NT2/D1 (cell line): ENCODE measurements around the gene HRK.
A peak's percentile ranks its signal among the peaks of the same experiment; 100 is the strongest.

Experiments
- DNase-seq: peaks from one replicate; pipeline ENCODE4 v3.0.0-alpha.2; 2011; ENCODE audit warnings: low read depth, low spot score
- H3K27me3 ChIP-seq: 2 replicates; pipeline ENCODE4 v1.6.0; 2011; ENCODE audit warnings: mild to moderate bottlenecking; ENCODE audit not compliant: insufficient read length, insufficient read depth
- H3K36me3 ChIP-seq: 2 replicates; pipeline ENCODE4 v1.6.1; 2011; ENCODE audit warnings: mild to moderate bottlenecking, low read length, mixed read lengths; ENCODE audit not compliant: insufficient read depth, insufficient read length
- H3K4me1 ChIP-seq: 2 replicates; pipeline ENCODE4 v1.5.1; 2011; ENCODE audit not compliant: insufficient read depth, insufficient read length
- H3K4me3 ChIP-seq: 2 replicates; pipeline ENCODE4 v1.5.1; 2011; ENCODE audit warnings: low read depth; ENCODE audit not compliant: insufficient read length
- H3K9ac ChIP-seq: 2 replicates; pipeline ENCODE4 v1.6.0; 2011; ENCODE audit warnings: low read depth; ENCODE audit not compliant: insufficient read length
- H3K9me3 ChIP-seq: 2 replicates; pipeline ENCODE4 v1.5.1; 2011; ENCODE audit warnings: mild to moderate bottlenecking, low read length; ENCODE audit not compliant: insufficient read depth
- SUZ12 ChIP-seq: IDR thresholded peaks from 2 replicates; pipeline ENCODE4 v1.6.1; 2011; ENCODE audit not compliant: insufficient read length, insufficient read depth; ENCODE audit errors: extremely low read depth
- YY1 ChIP-seq: IDR thresholded peaks from 2 replicates; pipeline ENCODE4 v1.6.1; 2011; ENCODE audit not compliant: insufficient read length, insufficient read depth
- ZNF274 ChIP-seq: IDR thresholded peaks from 2 replicates; pipeline ENCODE4 v1.6.1; 2011; ENCODE audit warnings: mild to moderate bottlenecking, low read depth, low read length

HRK gene

DNA sequence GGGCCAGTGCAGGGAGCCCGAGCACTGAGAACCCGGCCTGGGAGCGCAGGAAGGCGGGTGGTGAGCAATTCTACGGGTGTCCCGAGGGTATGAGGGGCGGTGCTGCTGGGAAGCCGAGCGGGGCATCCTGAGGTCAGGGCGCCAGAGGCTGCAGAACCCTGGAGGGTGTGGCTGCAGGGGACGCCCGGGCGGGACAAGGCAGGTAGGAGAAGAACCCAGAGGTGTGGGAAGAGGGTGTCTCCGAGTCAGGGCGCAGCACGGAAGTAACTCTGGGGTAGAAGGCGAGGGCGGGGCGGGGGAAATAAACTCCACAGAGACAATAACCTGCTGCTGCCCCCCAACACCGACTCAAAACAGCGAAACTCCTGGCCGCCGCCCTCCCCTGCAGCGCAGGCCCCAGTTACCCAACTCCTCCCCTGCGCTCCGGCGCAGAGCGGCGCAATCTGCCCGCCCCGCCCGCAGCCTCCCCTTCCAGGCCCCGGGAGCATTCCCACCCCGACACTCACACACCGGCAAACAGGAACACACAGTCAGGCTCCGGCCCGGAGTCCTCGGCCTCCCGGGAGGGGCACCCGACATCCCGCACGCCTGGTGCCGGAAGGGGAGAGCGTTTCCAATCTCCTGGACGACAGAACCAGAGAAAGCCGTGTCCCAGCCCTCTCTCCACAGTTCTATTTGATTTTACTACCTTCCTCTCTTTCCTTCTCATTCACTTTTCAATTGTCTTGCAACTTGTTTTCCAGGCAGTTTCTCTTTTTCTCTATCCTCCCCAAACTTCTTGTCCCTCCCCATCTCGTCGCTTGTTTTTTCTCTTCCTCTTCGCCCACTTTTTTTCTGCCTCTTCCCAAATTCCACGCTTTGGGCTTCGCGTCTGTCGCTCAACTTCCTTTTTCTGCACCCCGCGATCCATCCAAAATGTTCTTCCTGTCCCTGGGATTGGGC lies 2.4 kb downstream of the HRK start:
- TF ChIP-seq YY1 (no peak), ZNF274 (no peak), SUZ12 (no peak)
- Histone ChIP-seq H3K4me1 (peaks cover 3% of the 10 kb centered on the region), H3K9me3 (peaks cover 7% of the 10 kb centered on the region; the same call in 1 of the 2 replicates), H3K36me3 (no peaks in the 10 kb centered on the region), H3K4me3 (peak overlapping the region; percentile 55), H3K9ac (peak overlapping the region; percentile 80), H3K27me3 (peaks cover 78% of the 10 kb centered on the region)
- no peak for DNase-seq

DNA sequence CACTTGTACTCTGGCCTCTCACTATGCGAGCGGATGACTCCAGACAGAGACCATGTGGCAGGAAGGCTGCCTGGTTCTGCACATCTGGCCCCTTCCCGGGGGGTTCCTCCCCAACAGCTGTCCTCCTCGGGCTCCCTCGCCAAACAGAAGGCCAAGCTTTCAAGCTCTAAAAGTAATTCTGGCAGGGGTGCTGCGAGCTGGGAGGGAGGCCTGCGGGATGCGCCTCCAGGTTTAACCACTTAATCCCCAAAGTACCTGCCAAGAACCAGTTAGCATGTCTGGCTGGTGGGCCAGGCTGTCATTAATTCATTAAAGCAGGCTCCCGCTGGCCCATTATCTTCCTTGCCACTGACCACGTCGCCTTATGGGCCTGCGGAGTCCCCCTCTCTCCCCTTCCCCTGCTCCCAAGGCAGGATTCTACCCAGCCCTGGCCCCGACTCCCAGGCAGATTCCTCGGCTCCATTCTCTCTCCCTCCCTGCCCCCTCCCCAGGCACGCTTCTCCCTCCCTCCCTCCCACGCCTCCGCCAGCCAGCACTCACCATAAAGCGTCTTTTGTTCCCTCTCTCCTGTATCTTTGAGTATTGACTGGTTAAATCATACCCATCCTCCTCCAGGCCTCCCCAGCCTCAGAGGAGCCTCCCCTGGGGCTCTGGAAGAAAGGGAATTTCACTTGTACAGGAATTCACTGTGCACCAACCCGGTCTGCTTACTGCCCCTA lies 4.9 kb downstream of the HRK start:
- Histone ChIP-seq H3K27me3 (peaks cover 52% of the 10 kb centered on the region), H3K36me3 (no peaks in the 10 kb centered on the region), H3K4me3 (peak overlapping the region; percentile 13), H3K4me1 (peaks cover 3% of the 10 kb centered on the region), H3K9me3 (peaks cover 7% of the 10 kb centered on the region; the same call in 1 of the 2 replicates), H3K9ac (peak overlapping the region; percentile 24)
- TF ChIP-seq SUZ12 (no peak), ZNF274 (no peak)
- no peak for DNase-seq

DNA sequence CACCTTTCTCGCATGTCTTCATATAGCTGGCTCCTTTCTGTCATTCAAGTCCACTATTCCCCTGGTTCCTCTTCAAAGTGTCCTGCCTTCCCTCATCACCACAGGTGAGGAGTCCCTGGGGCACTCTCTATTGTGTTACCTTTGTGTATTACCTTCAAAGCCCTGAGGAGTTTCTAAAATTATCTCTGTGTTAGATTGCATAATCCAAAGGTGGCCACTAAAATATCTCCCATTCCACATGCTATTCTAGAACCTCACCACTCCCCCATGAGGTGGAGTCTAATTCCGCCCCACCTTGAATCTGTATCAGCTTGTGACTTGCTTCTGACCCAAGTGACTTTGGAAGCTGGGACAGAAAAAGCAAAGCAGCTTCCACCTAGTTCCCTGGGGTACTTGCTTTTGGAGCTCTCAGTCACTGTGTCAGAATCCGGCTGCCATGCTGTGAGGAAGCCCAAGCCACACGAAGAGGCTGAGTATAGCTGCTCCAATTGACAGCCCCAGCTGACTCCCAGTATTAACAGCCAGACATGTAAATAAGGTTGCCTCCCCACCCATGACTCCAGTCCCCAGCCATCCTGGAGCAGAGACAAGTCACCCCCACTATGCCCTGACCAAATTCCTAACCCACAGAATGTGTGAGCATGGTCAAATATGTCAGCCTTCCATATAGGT lies 6.8 kb downstream of the HRK start:
- Histone ChIP-seq H3K9me3 (peaks cover 7% of the 10 kb centered on the region; the same call in 1 of the 2 replicates), H3K4me3 (no peak overlapping the region), H3K27me3 (peaks cover 37% of the 10 kb centered on the region), H3K36me3 (no peaks in the 10 kb centered on the region), H3K4me1 (no peaks in the 10 kb centered on the region), H3K9ac (no peak overlapping the region)
- no peak for DNase-seq
- TF ChIP-seq YY1, result no peak
- no peak for TF ChIP-seq SUZ12
- TF ChIP-seq ZNF274, result no peak

DNA sequence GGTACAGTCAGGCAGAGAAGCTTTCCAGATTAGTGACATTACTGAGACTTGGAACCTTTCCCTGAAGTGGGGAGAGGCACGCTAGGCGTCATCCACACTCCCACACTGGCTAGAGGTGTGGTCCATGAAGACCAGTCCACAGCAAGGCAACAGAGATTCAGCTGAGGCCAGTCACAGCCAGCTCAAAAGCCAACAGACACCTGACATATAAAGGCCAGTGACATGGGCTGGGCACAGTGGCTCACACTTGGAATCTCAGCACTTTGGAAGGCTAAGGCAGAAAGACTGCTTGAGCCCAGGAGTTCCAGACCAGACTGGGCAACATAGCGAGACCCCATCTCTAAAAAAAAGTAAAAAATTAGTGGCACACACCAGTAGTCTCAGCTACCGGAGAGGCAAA lies 10.9 kb downstream of the HRK start:
- DNase-seq, result no peak
- no peaks in the 10 kb centered on the region for H3K36me3 ChIP-seq
- H3K9me3 ChIP-seq, result peaks cover 7% of the 10 kb centered on the region; the same call in 1 of the 2 replicates
- H3K9ac ChIP-seq, result no peak overlapping the region
- TF ChIP-seq SUZ12 (no peak), ZNF274 (no peak), YY1 (no peak)
- no peak overlapping the region for H3K4me3 ChIP-seq
- H3K4me1 ChIP-seq, result no peaks in the 10 kb centered on the region
- no peaks in the 10 kb centered on the region for H3K27me3 ChIP-seq

DNA sequence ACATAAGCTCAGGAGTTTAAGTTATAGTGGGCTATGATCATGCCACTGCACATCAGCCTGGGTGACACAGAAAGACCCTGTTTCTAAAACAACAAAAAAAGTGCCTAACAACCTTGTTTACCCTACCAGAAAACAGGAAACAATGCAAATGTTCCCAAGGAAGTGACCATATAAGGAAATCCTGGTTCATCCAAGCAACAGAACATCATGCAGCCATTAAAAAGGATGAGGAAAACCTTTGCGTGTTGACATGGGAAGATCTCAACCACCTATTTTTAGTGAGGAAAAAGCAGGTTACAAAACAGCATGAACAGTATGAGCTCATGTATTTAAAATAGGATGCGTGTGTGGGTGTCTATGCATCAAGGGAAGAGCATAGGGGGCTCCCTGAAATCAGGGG lies 13.7 kb downstream of the HRK start:
- no peaks in the 10 kb centered on the region for H3K36me3 ChIP-seq
- H3K4me3 ChIP-seq, result no peak overlapping the region
- no peak overlapping the region for H3K9ac ChIP-seq
- no peak for DNase-seq
- H3K9me3 ChIP-seq, result no peaks in the 10 kb centered on the region
- TF ChIP-seq SUZ12, result no peak
- TF ChIP-seq ZNF274, result no peak
- no peak for TF ChIP-seq YY1
- H3K4me1 ChIP-seq, result no peaks in the 10 kb centered on the region
- H3K27me3 ChIP-seq, result no peaks in the 10 kb centered on the region

DNA sequence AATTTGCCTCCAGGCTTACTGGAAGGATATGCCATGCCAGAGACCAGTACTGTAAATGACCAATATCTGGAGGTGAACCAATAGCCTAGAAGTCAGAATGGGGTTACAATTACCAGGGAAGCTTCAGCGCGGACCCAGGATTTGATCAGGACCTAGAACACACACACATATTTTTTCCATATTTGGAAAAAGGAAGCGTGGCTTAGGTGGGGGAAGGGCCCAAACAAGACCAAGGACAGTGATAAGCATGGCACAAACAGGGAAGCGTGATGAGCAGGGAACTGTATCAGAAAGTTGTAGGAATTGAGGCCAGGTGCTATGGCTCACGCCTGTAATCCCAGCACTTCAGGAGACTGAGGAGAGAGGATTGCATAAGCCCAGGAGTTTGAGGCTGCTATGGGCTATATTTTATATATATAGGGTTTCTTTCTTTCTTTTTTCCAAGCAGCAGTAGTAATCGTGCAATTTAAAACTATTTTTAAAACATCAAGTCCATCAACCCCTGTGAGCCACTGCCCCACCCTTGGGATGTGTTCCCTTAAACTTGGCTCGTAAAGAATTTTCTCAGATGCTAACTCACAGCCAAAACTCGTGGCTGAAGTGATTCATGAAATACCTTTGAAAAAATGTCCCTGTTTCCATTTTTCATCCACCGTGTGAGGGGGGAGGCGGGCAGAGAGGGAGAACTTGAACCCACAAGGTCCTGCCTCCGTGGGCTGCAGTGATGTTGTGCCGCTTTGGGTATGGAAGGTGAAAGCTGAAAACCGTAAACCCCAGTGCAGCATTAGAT lies 16.7 kb downstream of the HRK start:
- H3K4me3 ChIP-seq, result no peak overlapping the region
- no peaks in the 10 kb centered on the region for H3K9me3 ChIP-seq
- TF ChIP-seq SUZ12 (no peak), YY1 (no peak), ZNF274 (no peak)
- H3K9ac ChIP-seq, result no peak overlapping the region
- H3K27me3 ChIP-seq, result no peaks in the 10 kb centered on the region
- no peak for DNase-seq
- H3K36me3 ChIP-seq, result no peaks in the 10 kb centered on the region
- H3K4me1 ChIP-seq, result no peaks in the 10 kb centered on the region
